ENCODE data around the gene KRTAP21-1. TPM values are rescaled to one million over a fixed set of nuclear protein-coding genes. Genes with fewer than 3 reads are reported as not detected.

Gene KRTAP21-1
- total RNA-seq, 4 donors from 2014 or later, result not detected

DNA sequence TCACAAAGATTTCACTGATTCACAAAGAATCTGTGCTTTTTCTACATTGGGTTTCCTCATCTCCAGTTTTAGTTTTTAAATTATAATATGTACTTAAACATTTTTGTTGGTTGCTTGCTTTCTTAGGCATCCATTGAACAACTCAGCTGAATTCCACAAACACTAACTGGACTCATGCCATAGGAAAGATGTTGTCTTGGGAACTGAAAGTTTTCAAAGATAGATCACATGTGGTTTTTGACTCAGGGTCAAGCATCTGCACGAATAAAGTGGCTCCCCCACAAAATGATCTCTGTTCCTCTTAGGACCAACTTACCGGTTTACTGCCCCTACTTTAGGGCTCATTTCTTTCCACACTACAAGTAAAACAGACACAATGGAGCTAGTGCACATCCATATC lies 3.1 kb upstream of the KRTAP21-1 start:
- no peak overlapping the region for H3K4me3 ChIP-seq
- H3K36me3 ChIP-seq, result no peaks in the 10 kb centered on the region
- no peak for DNase-seq (ENCODE audit: low spot score in 2 of 2)
- no peaks in the 10 kb centered on the region for H3K4me1 ChIP-seq
- no peaks in the 10 kb centered on the region for H3K27me3 ChIP-seq
- 25 to 33% methylated on average over 2 of the region's 2 CpGs for WGBS, 2 donors
- TF ChIP-seq, protein P1, sequence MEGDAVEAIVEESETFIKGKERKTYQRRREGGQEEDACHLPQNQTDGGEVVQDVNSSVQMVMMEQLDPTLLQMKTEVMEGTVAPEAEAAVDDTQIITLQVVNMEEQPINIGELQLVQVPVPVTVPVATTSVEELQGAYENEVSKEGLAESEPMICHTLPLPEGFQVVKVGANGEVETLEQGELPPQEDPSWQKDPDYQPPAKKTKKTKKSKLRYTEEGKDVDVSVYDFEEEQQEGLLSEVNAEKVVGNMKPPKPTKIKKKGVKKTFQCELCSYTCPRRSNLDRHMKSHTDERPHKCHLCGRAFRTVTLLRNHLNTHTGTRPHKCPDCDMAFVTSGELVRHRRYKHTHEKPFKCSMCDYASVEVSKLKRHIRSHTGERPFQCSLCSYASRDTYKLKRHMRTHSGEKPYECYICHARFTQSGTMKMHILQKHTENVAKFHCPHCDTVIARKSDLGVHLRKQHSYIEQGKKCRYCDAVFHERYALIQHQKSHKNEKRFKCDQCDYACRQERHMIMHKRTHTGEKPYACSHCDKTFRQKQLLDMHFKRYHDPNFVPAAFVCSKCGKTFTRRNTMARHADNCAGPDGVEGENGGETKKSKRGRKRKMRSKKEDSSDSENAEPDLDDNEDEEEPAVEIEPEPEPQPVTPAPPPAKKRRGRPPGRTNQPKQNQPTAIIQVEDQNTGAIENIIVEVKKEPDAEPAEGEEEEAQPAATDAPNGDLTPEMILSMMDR (IDR thresholded peaks at IDR 0.05), result no peak
- TF ChIP-seq POLR2A (IDR thresholded peaks at IDR 0.05), result no peak
- TF ChIP-seq EP300 (IDR thresholded peaks at IDR 0.05), result no peak
- no peak overlapping the region for H3K27ac ChIP-seq
- no peaks in the 10 kb centered on the region for H3K9me3 ChIP-seq

DNA sequence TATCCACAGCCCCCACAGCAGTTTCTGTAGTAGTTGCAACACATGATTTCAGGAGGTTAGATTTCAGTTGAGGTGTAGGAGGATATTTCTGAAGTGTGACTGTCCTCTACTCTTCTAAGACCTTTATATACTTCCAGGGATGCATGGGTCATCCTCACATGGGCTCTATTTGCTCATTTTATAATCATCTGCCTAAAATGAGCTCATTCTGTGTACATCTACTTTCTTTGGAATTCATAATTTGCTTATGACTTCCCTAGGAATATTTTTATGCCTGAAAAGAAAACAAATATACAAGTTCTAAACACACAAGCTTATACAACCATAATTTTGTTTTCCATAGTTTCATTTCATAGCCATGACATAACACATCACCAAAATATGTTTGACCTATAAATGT lies 8.1 kb downstream of the KRTAP21-1 start, which contains the start of gene KRTAP21-2:
Gene KRTAP21-2 (minus strand): TSS at position 101 of the 400 bp plus-strand sequence. CDS start 57 bp downstream, at position 44.
- no peak for DNase-seq (ENCODE audit: low spot score in 2 of 2)
- TF ChIP-seq POLR2A (IDR thresholded peaks at IDR 0.05), result no peak
- TF ChIP-seq, protein P1 (IDR thresholded peaks at IDR 0.05), result no peak
- H3K27ac ChIP-seq, result no peak within 1 kb of the TSS
- no peaks in the 10 kb centered on the region for H3K4me1 ChIP-seq
- H3K27me3 ChIP-seq, result no peaks in the 10 kb centered on the region
- H3K4me3 ChIP-seq, result no peak within 1 kb of the TSS
- no peaks in the 10 kb centered on the region for H3K9me3 ChIP-seq
- no peaks in the 10 kb centered on the region for H3K36me3 ChIP-seq

DNA sequence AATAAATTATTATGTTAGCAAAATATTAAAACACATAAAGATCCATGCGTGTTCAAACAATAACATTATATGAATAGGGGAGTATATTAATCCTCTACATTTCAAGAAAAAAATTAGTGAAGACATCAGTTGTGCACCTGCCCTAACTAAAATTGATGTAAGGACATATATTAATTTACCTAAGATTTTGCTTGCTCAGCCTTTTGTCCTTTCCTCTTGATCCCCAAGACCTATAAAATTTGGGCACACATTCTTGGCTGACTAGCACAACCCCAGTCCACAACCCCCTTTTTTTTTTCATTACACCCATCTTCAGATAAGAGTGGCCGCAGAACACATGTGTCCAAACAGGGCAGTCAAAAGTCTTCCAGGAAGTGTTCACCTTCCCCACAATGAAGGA lies 14.8 kb downstream of the KRTAP21-1 start:
- no peak overlapping the region for H3K27ac ChIP-seq
- H3K4me1 ChIP-seq, result no peaks in the 10 kb centered on the region
- H3K4me3 ChIP-seq, result no peak overlapping the region
- no peaks in the 10 kb centered on the region for H3K27me3 ChIP-seq
- TF ChIP-seq, protein P1 (IDR thresholded peaks at IDR 0.05), result no peak
- no peak for TF ChIP-seq EP300 (IDR thresholded peaks at IDR 0.05)
- H3K36me3 ChIP-seq, result no peaks in the 10 kb centered on the region
- peaks cover 0 to 3% (median 0%) of the 10 kb centered on the region in 4 donors for H3K9me3 ChIP-seq
- DNase-seq (ENCODE audit: low spot score in 2 of 2), result no peak
- 92 to 96% methylated on average over 2 of the region's 2 CpGs for WGBS, 2 donors

DNA sequence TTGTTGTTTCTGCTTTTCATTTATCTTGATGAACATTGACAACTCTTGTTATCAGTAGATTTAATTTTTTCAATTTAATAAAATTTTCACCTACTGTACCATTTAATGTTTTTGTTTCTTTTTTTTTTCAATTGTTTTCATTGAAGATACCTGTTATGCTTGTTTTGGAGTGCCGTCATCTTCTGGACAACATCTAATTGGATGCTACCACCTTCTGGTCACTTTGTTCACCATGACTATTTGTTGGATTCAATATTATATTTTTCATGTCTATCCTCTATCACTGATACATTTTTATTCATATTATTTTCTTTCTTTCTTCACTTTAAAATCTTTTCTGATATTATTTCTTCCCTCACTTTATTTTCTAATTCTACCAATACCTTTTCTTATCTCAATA lies 22.2 kb downstream of the KRTAP21-1 start:
- peaks cover 0 to 3% (median 0%) of the 10 kb centered on the region in 4 donors for H3K9me3 ChIP-seq
- H3K27me3 ChIP-seq, result no peaks in the 10 kb centered on the region
- DNase-seq (ENCODE audit: low spot score in 2 of 2), result no peak
- no peaks in the 10 kb centered on the region for H3K4me1 ChIP-seq
- no peaks in the 10 kb centered on the region for H3K36me3 ChIP-seq
- TF ChIP-seq, protein P1 (IDR thresholded peaks at IDR 0.05), result no peak
- TF ChIP-seq EP300 (IDR thresholded peaks at IDR 0.05) (no peak), POLR2A (IDR thresholded peaks at IDR 0.05) (no peak)
- H3K4me3 ChIP-seq, result no peak overlapping the region
- H3K27ac ChIP-seq, result no peak overlapping the region
- 69 to 70% methylated on average over 1 of the region's 1 CpG for WGBS, 2 donors

DNA sequence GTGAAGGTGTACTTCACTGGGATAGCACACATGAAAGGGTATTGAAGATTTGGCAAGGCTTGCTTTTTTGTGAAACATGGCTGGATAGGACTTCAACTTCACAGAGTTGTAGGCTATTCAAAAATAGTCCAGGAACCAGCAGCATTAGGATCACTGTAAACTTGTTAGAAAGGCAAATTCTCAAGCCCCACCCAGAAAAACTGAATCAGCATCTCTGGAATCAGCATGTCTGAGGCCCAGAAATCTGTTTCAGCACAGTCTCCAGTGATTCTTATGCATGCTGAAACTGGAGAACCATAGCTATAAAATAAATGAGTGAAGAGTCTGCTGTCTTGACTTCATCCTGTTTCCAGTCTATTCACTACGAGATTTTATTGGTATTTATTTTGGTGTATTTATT lies 28.5 kb downstream of the KRTAP21-1 start:
- Histone ChIP-seq H3K27me3 (no peaks in the 10 kb centered on the region), H3K9me3 (peaks cover 0 to 3% (median 0%) of the 10 kb centered on the region in 4 donors), H3K27ac (no peak overlapping the region), H3K4me3 (no peak overlapping the region), H3K4me1 (no peaks in the 10 kb centered on the region), H3K36me3 (no peaks in the 10 kb centered on the region)
- 65 to 76% methylated on average over 1 of the region's 1 CpG for WGBS, 2 donors
- TF ChIP-seq, protein P1 (IDR thresholded peaks at IDR 0.05), result no peak
- TF ChIP-seq EP300 (IDR thresholded peaks at IDR 0.05), result no peak
- no peak for TF ChIP-seq POLR2A (IDR thresholded peaks at IDR 0.05)
- DNase-seq (ENCODE audit: low spot score in 2 of 2), result no peak
